C4-2B (cell line): ENCODE measurements around the gene TSPAN2.

Source experiments
- ZFX ChIP-seq: fragments of 450-650 bp; IDR thresholded peaks from 2 replicates; pipeline ENCODE4 v1.6.1; 2017
- TF ChIP-seq, protein P1 (sequence below): fragments of 450-650 bp; conservative IDR thresholded peaks from 2 replicates; pipeline ENCODE4 v1.5.1; 2017; ENCODE audit warnings: mild to moderate bottlenecking

DNA sequence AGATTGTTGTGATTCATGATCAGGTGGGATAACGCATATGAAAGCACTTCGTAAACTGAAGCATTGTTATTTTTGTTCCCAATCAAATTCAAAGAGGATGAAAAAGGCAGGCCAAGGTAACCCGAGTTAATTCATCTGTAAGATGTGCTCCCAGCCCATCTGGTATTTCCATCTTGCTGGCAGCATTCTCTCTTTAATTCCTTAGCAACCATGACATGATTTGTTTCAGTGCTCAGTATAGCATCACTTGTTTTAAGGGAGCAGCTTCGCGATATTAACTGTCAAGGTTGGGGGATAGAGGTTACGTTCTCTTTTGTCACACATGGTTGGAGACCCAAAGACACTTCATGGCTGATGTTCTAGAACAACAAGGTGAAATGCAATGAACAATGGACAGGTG, 6.4 kb downstream of the TSPAN2 start:
- TF ChIP-seq, protein P1, sequence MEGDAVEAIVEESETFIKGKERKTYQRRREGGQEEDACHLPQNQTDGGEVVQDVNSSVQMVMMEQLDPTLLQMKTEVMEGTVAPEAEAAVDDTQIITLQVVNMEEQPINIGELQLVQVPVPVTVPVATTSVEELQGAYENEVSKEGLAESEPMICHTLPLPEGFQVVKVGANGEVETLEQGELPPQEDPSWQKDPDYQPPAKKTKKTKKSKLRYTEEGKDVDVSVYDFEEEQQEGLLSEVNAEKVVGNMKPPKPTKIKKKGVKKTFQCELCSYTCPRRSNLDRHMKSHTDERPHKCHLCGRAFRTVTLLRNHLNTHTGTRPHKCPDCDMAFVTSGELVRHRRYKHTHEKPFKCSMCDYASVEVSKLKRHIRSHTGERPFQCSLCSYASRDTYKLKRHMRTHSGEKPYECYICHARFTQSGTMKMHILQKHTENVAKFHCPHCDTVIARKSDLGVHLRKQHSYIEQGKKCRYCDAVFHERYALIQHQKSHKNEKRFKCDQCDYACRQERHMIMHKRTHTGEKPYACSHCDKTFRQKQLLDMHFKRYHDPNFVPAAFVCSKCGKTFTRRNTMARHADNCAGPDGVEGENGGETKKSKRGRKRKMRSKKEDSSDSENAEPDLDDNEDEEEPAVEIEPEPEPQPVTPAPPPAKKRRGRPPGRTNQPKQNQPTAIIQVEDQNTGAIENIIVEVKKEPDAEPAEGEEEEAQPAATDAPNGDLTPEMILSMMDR: no peak
- no peak for TF ChIP-seq ZFX
